GM10266 (cell line): ENCODE measurements around the gene CDK11A.
"Not testable (repeated sequence)": the region's sequence is repeated elsewhere in the genome, so short reads cannot be mapped to it uniquely, and the experiment has no call there.

Experiments
- DNase-seq: peaks from one replicate; pipeline ENCODE4 v3.0.0; 2012; ENCODE audit errors: extremely low spot score
- TF ChIP-seq, protein P1 (sequence below): IDR thresholded peaks from 2 replicates; pipeline ENCODE4 v1.5.1; 2012; ENCODE audit warnings: mild to moderate bottlenecking, low read depth; ENCODE audit not compliant: control insufficient read depth, insufficient read depth; ENCODE audit errors: missing control alignments

CDK11A gene

GRCh38 chr1:1684031-1684681, 40.0 kb downstream of the CDK11A start:
- TF ChIP-seq, protein P1, sequence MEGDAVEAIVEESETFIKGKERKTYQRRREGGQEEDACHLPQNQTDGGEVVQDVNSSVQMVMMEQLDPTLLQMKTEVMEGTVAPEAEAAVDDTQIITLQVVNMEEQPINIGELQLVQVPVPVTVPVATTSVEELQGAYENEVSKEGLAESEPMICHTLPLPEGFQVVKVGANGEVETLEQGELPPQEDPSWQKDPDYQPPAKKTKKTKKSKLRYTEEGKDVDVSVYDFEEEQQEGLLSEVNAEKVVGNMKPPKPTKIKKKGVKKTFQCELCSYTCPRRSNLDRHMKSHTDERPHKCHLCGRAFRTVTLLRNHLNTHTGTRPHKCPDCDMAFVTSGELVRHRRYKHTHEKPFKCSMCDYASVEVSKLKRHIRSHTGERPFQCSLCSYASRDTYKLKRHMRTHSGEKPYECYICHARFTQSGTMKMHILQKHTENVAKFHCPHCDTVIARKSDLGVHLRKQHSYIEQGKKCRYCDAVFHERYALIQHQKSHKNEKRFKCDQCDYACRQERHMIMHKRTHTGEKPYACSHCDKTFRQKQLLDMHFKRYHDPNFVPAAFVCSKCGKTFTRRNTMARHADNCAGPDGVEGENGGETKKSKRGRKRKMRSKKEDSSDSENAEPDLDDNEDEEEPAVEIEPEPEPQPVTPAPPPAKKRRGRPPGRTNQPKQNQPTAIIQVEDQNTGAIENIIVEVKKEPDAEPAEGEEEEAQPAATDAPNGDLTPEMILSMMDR, result no peak
- no peak for DNase-seq

DNA sequence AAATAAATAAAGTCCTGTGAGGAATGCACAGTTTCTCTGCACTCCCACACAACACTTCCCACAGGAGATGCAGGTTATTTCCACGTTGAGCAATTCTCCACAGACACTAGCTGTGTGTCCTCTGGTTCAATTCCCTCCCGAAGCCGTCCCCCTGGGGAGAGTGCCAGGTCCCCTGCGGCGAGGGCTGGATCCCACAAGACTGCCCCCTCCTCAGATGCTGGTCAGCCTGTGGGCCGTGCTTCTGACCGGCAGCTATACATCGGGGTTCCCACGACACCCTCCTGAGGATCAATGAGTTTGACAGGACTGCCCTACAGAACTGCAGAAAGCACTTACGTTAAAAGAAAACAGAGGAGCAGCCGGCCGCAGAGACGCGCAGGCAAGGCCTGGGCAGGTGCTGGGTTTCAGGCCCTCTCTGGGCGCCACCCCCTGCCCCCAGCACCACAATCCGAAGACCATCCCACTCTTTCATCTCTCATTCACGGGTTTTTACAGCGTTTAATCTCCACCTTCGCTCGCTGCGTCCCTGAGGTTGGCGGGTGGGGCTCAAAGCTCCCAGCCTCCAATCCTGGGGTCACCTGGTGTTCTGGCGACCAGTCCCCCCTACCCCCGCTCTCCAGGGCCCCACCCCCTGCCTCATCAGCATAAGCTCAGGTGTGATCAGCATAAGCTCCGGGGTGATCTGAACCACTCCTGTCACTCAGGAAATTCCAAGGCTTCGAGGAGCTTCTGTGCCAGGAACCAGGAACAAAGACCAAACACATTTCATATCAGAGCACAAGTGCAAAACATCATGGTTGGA, 40.9 kb downstream of the CDK11A start:
- DNase-seq, result no peak
- TF ChIP-seq, protein P1, result no peak

DNA sequence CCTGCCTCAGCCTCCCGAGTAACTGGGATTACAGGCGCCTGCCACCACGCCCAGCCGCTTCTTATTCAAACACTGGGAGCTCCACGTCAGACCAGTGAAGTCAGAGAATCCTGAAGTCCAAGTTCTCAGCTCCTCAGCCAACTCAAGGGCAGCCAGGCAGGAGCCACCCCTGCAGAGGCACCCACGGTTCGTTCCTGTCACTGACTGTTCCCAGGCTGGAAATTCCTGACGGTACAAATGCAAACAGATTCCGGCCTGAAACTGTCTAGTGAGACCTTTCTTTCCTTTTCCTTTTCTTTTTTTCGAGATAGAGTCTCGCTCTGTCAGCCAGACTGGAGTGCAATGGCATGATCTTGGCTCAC, 43.3 kb downstream of the CDK11A start:
- no peak for DNase-seq
- TF ChIP-seq, protein P1, result no peak

DNA sequence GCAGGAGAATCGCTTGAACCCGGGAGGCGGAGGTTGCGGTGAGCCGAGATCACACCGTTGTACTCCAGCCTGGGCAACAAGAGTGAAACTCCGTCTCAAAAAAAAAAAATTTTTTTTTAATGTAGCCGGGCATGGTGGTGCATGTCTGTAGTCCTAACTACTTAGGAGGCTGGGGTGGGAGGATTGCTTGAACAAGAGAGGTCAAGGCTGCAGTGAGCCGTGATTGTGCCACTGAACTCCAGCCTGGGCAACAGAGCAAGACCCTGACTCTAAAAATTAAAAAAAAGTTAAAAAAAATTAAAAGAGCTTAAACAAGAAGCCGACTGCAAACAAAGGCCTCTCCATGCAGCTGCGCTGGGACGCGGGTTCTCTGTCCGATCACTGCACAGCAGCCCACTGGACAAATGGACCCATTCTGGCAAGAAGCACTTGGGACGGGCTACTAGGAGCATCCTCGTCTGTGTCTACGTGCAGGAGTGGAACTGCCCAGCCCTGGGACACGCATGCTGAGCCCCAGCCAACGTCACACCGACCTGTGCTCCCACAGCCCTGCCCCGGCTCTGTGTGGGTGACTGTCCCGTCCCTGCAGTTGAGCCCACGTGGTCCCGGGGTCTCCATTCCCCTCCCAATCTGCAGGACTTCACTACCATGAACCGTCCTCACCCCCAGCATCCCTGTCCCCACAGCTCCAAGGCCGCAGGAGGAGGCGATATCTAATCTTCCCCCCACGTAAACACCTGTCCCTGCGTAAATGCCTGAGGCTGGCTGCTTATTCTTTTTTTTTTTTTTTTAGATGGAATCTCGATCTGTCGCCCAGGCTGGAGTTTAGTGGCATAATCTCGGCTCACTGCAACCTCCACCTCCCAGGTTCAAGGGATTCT, 43.9 kb downstream of the CDK11A start:
- DNase-seq, result no peak
- TF ChIP-seq, protein P1, result no peak

GRCh38 chr1:1678581-1679380, 45.4 kb downstream of the CDK11A start:
- DNase-seq, result peak; percentile 40
- TF ChIP-seq, protein P1, result peak; percentile 48

DNA sequence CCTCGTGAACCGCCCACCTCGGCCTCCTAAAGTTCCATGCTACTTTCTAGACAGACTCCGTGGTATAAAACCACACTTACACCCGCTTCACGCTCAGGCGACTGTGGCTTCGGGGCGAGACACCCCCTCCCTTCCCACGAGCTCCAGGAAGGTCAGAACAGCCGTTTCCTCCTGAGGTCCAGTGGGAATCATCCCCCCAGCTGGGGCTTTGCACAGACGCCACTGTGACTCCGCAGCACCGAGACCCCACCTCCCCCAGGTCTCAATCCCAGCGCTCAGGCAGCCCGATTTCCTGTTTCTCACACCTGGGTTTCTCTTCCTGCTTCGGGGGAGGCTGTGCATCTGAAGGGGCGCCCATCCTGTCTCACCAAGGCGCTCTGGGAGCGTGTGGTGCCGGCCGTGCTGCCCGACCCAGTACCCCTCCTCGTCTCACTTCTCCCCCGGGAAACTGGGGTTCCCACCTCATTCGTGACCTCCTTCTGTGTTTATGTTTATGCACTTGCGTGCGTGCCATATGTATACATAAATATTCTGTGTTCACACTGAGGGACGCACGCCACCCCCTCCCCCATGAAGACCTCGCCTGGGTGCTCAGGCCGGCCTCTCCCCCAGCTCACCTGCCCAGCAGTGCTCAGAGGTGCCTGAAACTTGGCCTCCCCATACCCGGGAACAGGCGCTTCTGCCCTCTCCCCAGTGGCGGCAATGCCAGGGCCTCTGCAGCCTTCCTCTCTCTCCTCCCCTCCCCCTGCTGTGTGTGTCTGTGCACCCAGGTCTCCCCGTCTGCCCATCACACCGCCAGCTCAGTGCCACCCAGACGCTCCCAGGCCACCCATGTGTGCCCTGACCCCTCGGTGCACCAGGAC, 46.2 kb downstream of the CDK11A start:
- TF ChIP-seq, protein P1, result no peak
- peak; percentile 87 for DNase-seq

DNA sequence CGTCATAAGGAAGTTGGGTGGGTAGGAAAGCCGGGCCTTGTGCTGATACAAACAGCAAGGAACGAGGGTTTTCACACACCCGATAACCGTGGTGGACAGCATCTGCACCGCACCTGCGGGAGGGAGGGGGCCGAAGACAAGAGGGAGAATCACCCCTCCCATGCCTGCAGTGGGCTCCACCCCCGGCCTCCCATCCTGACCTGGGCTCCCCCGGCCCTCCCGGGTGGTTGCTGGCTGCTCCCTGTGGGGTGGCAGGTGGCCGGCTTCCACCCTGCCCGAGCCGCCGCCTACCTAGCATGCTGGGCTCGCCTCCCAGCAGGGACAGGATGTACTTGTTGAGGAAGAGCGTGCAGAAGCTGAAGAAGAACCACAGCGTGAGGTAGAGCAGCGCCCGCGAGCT, 48.1 kb downstream of the CDK11A start:
- DNase-seq, result not testable (repeated sequence)

GRCh38 chr1:1675218-1675617, 48.9 kb downstream of the CDK11A start:
- not testable (repeated sequence) for DNase-seq

DNA sequence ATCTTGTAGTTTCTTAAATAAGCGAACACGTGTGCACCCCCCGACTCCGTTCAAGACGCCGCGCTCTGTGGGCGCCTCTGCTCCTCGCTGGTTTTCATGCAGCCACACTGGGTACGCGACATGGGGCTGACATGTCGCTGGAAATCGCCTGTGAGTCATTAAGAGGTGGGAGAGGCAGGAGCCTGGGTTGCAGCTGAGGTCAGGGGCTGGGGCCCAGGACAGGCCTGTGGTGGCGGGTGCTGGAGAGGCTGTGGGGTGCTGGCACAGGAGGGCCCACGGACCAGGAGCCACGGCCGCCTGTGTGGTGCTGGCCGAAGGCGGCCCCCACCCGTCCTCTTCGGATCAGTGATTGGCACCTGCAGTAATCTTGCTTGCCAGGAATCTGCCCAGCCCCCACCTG, 49.4 kb downstream of the CDK11A start:
- DNase-seq, result not testable (repeated sequence)
